GM10266 (cell line): ENCODE data around the gene GMPS.
"Not testable (repeated sequence)": the region's sequence is repeated elsewhere in the genome, so short reads cannot be mapped to it uniquely, and the experiment has no call there.

ENCODE experiments used
- DNase-seq: peaks from one replicate; pipeline ENCODE4 v3.0.0; 2012; ENCODE audit errors: extremely low spot score
- CTCF ChIP-seq: IDR thresholded peaks from 2 replicates; pipeline ENCODE4 v1.5.1; 2012; ENCODE audit warnings: mild to moderate bottlenecking, low read depth; ENCODE audit not compliant: control insufficient read depth, insufficient read depth; ENCODE audit errors: missing control alignments

GMPS gene

GRCh38 chr3:155948476-155948875 lies 78.0 kb downstream of the GMPS start:
- DNase-seq: no peak
- TF ChIP-seq CTCF: no peak

- TF ChIP-seq CTCF: no peak
- DNase-seq: no peak
Observed at GRCh38 chr3:155949453-155950217, 79.2 kb downstream of the GMPS start.

- no peak for DNase-seq
Observed at GRCh38 chr3:155956508-155957411, 86.3 kb downstream of the GMPS start.

GRCh38 chr3:155957412-155957880 lies 87.0 kb downstream of the GMPS start:
- DNase-seq: no peak
- no peak for TF ChIP-seq CTCF

More at GRCh38 chr3:155956508-155957411, 86.3 kb downstream of the GMPS start:
- TF ChIP-seq CTCF: no peak

- DNase-seq: no peak
- no peak for TF ChIP-seq CTCF
Observed at GRCh38 chr3:155958676-155959075, 88.2 kb downstream of the GMPS start.

- no peak for TF ChIP-seq CTCF
- no peak for DNase-seq
Observed at GRCh38 chr3:155960060-155960459, 89.6 kb downstream of the GMPS start.

GRCh38 chr3:155961044-155961443 lies 90.6 kb downstream of the GMPS start:
- not testable (repeated sequence) for DNase-seq
